WTC11 (cell line): ENCODE results near the gene SH3BGR. TPM values are rescaled to one million over a fixed set of nuclear protein-coding genes. Genes with fewer than 3 reads are reported as not detected.
A peak's percentile ranks its signal among the peaks of the same experiment; 100 is the strongest.

Experiments used
- ATAC-seq: fragments of 200-7000 bp; cut with Tn5 transposase; 2 replicates; pipeline ENCODE4 v1.10.0; 2021; ENCODE audit warnings: mild to moderate bottlenecking, moderate library complexity
- CTCF ChIA-PET: fragments of 300-600 bp; sonication (Branson Sonifier 250); formaldehyde crosslinking; loops from one replicate; lab custom pipeline; 2021; ENCODE audit warnings: antibody characterized with exemption; lab: Charles Lee
- POLR2A ChIA-PET: fragments of 350-600 bp; sonication (Branson Sonifier 250); formaldehyde crosslinking; loops from one replicate; lab custom pipeline; 2021; ENCODE audit warnings: antibody characterized with exemption; lab: Charles Lee
- DNase-seq: peaks from one replicate; pipeline ENCODE4 v3.0.0; 2021; ENCODE audit warnings: low spot score
- H3K27ac Mint-ChIP-seq: 2 replicates; pipeline ENCODE4 v1.8.0; 2021; ENCODE audit warnings: mixed read lengths
- H3K27me3 Mint-ChIP-seq: 2 replicates; pipeline ENCODE4 v1.8.0; 2021; ENCODE audit warnings: low read depth, mild to moderate bottlenecking, moderate library complexity, mixed read lengths
- H3K36me3 Mint-ChIP-seq: 2 replicates; pipeline ENCODE4 v1.8.0; 2021; ENCODE audit warnings: mixed read lengths
- H3K4me1 Mint-ChIP-seq: 2 replicates; pipeline ENCODE4 v1.8.0; 2022; ENCODE audit warnings: mixed read lengths
- H3K4me3 Mint-ChIP-seq: 2 replicates; pipeline ENCODE4 v1.8.0; 2021; ENCODE audit warnings: mild to moderate bottlenecking, moderate library complexity, mixed read lengths
- H3K9me3 Mint-ChIP-seq: 2 replicates; pipeline ENCODE4 v1.8.0; 2021; ENCODE audit warnings: mixed read lengths
- CTCF ChIP-seq: fragments of 200-600 bp; IDR thresholded peaks from 2 replicates; pipeline ENCODE4 v1.8.0; 2022; ENCODE audit warnings: antibody characterized with exemption
- EMX1 ChIP-seq: fragments of 250-450 bp; sonication (Bioruptor Pico); IDR thresholded peaks from 2 replicates; pipeline ENCODE4 v1.8.0; 2021; ENCODE audit warnings: mild to moderate bottlenecking
- FOXP1 ChIP-seq: sonication (generic); formaldehyde crosslinking; IDR thresholded peaks from 2 replicates; pipeline ENCODE4 v1.8.0; 2022; ENCODE audit warnings: missing genetic modification reagents, mild to moderate bottlenecking, moderate library complexity, borderline replicate concordance
- HMGXB4 ChIP-seq: sonication (generic); formaldehyde crosslinking; IDR thresholded peaks from 2 replicates; pipeline ENCODE4 v1.8.1; 2023; ENCODE audit warnings: mild to moderate bottlenecking, moderate library complexity, missing genetic modification reagents
- MYBL2 ChIP-seq: sonication (generic); formaldehyde crosslinking; IDR thresholded peaks from 2 replicates; pipeline ENCODE4 v1.8.1; 2023; ENCODE audit warnings: mild to moderate bottlenecking, moderate library complexity, missing genetic modification reagents
- NFE2L1 ChIP-seq: sonication (generic); formaldehyde crosslinking; IDR thresholded peaks from 2 replicates; pipeline ENCODE4 v1.8.1; 2023; ENCODE audit warnings: missing genetic modification reagents
- RORB ChIP-seq: fragments of 250-450 bp; sonication (Bioruptor Pico); IDR thresholded peaks from 2 replicates; pipeline ENCODE4 v1.9.0; 2021; ENCODE audit warnings: mild to moderate bottlenecking
- SMAD4 ChIP-seq: sonication (generic); formaldehyde crosslinking; IDR thresholded peaks from 2 replicates; pipeline ENCODE4 v1.8.0; 2022; ENCODE audit warnings: mild to moderate bottlenecking, missing genetic modification reagents
- SP1 ChIP-seq: sonication (generic); formaldehyde crosslinking; conservative IDR thresholded peaks from 2 replicates; pipeline ENCODE4 v1.8.1; 2022; ENCODE audit warnings: missing genetic modification reagents
- ZMAT4 ChIP-seq: fragments of 250-450 bp; sonication (Bioruptor Pico); IDR thresholded peaks from 2 replicates; pipeline ENCODE4 v1.9.0; 2021; ENCODE audit warnings: mild to moderate bottlenecking
- ZNF219 ChIP-seq: sonication (generic); formaldehyde crosslinking; IDR thresholded peaks from 2 replicates; pipeline ENCODE4 v1.8.0; 2023; ENCODE audit warnings: missing genetic modification reagents, mild to moderate bottlenecking, borderline replicate concordance
- ZNF263 ChIP-seq: sonication (generic); formaldehyde crosslinking; IDR thresholded peaks from 2 replicates; pipeline ENCODE4 v1.8.1; 2022; ENCODE audit warnings: low read depth, mild to moderate bottlenecking, moderate library complexity, missing genetic modification reagents
- ZNF281 ChIP-seq: sonication (generic); formaldehyde crosslinking; IDR thresholded peaks from 2 replicates; pipeline ENCODE4 v1.8.0; 2023; ENCODE audit warnings: mild to moderate bottlenecking, missing genetic modification reagents
- ZNF396 ChIP-seq: fragments of 250-450 bp; sonication (Bioruptor Pico); IDR thresholded peaks from 2 replicates; pipeline ENCODE4 v1.8.0; 2021; ENCODE audit warnings: mild to moderate bottlenecking, moderate library complexity, borderline replicate concordance
- total RNA-seq: library from RNA; stranded (reverse); gene quantifications from 3 replicates; pipeline ENCODE4 v1.2.3, GENCODE V29; 2021

Gene SH3BGR
- total RNA-seq, 1 experiment from 2014 or later, result 3.2 TPM

GRCh38 chr21:39434950-39435349 is 16.8 kb upstream of the SH3BGR start:
- CTCF ChIA-PET, result no interaction called here
- TF ChIP-seq ZMAT4 (CRISPR knock-in tag) (no peak), MYBL2 (CRISPR knock-in tag) (no peak), ZNF219 (no peak), SMAD4 (no peak), HMGXB4 (CRISPR knock-in tag) (no peak), FOXP1 (CRISPR knock-in tag) (no peak)
- TF ChIP-seq, all 79 proteins: peak for 0
- H3K4me3 Mint-ChIP-seq, result no peak overlapping the region
- POLR2A ChIA-PET, result no interaction called here
- H3K4me1 Mint-ChIP-seq, result peaks cover 12% of the 10 kb centered on the region
- ATAC-seq (no peak), DNase-seq (no peak)
- no peaks in the 10 kb centered on the region for H3K9me3 Mint-ChIP-seq
- no peaks in the 10 kb centered on the region for H3K36me3 Mint-ChIP-seq
- H3K27ac Mint-ChIP-seq, result no peak overlapping the region
- H3K27me3 Mint-ChIP-seq, result no peaks in the 10 kb centered on the region; the same call in 1 of the 2 replicates

- H3K4me3 Mint-ChIP-seq, result no peak overlapping the region
- H3K4me1 Mint-ChIP-seq, result peaks cover 4% of the 10 kb centered on the region; the same call in 1 of the 2 replicates
- POLR2A ChIA-PET, result no interaction called here
- H3K27me3 Mint-ChIP-seq, result peaks cover 7% of the 10 kb centered on the region
- DNase-seq, result no peak
- CTCF ChIA-PET, result no interaction called here
- no peaks in the 10 kb centered on the region for H3K9me3 Mint-ChIP-seq
- no peaks in the 10 kb centered on the region for H3K36me3 Mint-ChIP-seq
- no peak overlapping the region for H3K27ac Mint-ChIP-seq
- ATAC-seq, result no peak
- TF ChIP-seq ZNF281 (CRISPR knock-in tag), result no peak
- no peak for TF ChIP-seq NFE2L1
- TF ChIP-seq RORB (CRISPR knock-in tag), result no peak
- TF ChIP-seq, all 79 proteins: peak for 0
Observed at GRCh38 chr21:39439232-39439631, 12.5 kb upstream of the SH3BGR start.

GRCh38 chr21:39441502-39442475 is 10.0 kb upstream of the SH3BGR start:
- peak; percentile 53 for ATAC-seq
- Mint-ChIP-seq H3K27me3 (peaks cover 7% of the 10 kb centered on the region), H3K27ac (no peak overlapping the region), H3K9me3 (no peaks in the 10 kb centered on the region), H3K4me1 (peaks cover 18% of the 10 kb centered on the region), H3K4me3 (no peak overlapping the region), H3K36me3 (no peaks in the 10 kb centered on the region)
- ChIA-PET POLR2A (no interaction called here), CTCF (interaction anchor here (0.5 to 2.3 kb wide), 30 partner anchors 9 to 265 kb away, joined by 3 to 19 read pairs (median 3); partner anchors contain the start of genes PSMG1 and SH3BGR)
- TF ChIP-seq EMX1 (CRISPR knock-in tag) (no peak), SP1 (CRISPR knock-in tag) (no peak), CTCF (peak; percentile 55; the same call in 1 of the 2 replicates), ZNF396 (CRISPR knock-in tag) (no peak), ZNF263 (no peak)
- peak; percentile 39 for DNase-seq
